ENCODE data around the gene PDE4B.

The PDE4B gene

DNA sequence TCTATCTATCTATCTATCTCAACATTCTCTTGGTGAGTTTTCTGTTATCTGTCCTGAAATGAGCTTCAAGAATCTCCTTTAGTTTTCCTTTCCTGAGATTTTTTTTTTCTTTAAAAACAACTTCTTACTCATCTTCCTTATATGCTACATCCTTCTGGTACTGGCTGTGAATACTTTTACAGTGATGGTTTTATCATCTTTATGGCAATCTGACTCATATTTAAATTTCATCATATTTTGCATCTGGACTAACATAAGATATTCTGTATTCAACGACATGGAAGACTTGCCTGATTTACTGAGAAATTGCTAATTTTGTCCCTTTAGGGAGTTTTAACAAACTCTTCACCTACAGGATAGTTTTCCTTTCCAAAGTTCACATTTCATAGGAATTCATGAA lies 33.0 kb downstream of the PDE4B start:
- DNase-seq (ENCODE audit: low spot score): no peak
- TF ChIP-seq, protein P1, sequence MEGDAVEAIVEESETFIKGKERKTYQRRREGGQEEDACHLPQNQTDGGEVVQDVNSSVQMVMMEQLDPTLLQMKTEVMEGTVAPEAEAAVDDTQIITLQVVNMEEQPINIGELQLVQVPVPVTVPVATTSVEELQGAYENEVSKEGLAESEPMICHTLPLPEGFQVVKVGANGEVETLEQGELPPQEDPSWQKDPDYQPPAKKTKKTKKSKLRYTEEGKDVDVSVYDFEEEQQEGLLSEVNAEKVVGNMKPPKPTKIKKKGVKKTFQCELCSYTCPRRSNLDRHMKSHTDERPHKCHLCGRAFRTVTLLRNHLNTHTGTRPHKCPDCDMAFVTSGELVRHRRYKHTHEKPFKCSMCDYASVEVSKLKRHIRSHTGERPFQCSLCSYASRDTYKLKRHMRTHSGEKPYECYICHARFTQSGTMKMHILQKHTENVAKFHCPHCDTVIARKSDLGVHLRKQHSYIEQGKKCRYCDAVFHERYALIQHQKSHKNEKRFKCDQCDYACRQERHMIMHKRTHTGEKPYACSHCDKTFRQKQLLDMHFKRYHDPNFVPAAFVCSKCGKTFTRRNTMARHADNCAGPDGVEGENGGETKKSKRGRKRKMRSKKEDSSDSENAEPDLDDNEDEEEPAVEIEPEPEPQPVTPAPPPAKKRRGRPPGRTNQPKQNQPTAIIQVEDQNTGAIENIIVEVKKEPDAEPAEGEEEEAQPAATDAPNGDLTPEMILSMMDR (IDR thresholded peaks at IDR 0.05; ENCODE audit: extremely low read depth, missing control alignments): no peak

- TF ChIP-seq, protein P1 (IDR thresholded peaks at IDR 0.05; ENCODE audit: extremely low read depth, missing control alignments): no peak
- DNase-seq (ENCODE audit: low spot score): no peak
Measured at GRCh38 chr1:65826782-65827181, 34.1 kb downstream of the PDE4B start.

DNA sequence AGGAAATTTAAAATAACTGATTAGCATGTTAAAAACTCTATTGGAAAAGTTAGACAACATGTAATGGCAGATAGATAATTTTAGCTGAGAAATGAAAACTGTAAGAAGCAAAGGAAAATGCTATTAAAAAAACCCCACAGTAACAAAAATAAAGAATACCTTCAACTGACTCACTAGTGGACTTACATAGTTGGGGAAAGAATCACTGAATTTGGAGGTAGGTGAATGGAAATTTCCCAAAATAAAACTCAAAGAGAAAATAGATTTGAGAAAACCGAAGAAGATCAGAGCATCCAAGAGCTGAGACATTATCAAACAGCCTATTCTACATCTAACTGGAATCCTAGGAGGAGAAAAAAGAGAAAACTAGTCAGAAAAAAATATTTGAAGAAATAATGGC lies 34.7 kb downstream of the PDE4B start:
- DNase-seq (ENCODE audit: low spot score): no peak
- TF ChIP-seq, protein P1 (IDR thresholded peaks at IDR 0.05; ENCODE audit: extremely low read depth, missing control alignments): no peak

DNA sequence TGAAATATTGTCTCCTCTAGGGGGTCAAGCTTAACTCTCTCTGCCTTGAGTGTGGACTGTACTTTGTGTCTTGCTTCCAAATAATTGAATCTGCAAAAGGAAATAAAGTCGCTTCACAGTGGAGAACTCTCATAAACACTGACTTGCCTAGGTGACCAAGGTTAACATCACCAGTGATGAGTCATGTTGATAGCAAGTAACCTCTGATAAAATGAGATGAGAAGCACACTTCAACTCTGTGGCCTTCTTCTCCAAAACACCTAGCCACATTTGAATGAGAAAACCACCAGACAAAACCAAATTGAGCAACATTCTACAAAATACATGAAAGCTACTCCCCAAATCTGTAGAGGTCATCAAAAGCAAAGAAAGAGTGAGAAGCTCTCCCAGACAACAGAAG lies 37.6 kb downstream of the PDE4B start:
- TF ChIP-seq, protein P1 (IDR thresholded peaks at IDR 0.05; ENCODE audit: extremely low read depth, missing control alignments): no peak
- DNase-seq (ENCODE audit: low spot score): no peak

- DNase-seq (ENCODE audit: low spot score): no peak
- TF ChIP-seq, protein P1 (IDR thresholded peaks at IDR 0.05; ENCODE audit: extremely low read depth, missing control alignments): no peak
Measured at GRCh38 chr1:65832296-65832695, 39.6 kb downstream of the PDE4B start.

DNA sequence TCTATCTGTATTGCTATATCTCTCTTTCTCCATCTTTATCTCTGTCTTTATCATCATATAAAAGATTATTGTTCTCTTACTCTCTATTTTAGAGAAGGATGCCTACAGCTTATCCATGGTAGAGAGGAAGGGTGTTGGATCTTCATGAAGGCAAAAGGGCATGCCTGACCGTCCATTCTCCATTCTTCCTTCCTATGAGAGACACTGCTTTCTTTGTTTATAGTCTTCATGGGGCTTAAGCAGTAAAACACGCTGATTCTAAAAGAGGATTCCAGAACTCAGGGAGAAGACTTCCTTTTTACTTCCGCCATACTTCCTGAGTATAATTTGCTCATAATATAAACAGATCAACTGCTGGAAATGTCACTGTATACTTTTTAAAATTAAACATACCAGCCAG lies 44.0 kb downstream of the PDE4B start:
- no peak for DNase-seq (ENCODE audit: low spot score)
- TF ChIP-seq, protein P1 (IDR thresholded peaks at IDR 0.05; ENCODE audit: extremely low read depth, missing control alignments): no peak

DNA sequence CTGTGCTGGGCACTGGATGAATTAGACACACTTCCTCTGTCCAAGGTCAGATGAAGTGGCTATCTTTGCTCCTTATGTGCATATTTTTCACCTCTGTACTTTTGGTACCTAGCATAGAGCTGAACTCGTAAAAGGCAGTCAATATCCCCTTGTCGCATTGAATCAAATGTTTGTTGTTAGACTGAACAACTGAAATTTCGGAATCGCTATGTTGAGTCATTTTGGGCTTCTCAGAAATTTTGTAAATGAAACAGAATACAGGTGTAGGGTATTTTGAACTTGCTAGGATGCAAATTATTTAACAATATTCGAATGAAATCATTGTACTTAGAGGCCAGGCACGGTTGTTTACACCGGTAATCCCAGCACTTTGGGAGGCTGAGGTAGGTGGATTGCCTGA lies 48.0 kb downstream of the PDE4B start:
- TF ChIP-seq, protein P1 (IDR thresholded peaks at IDR 0.05; ENCODE audit: extremely low read depth, missing control alignments): no peak
- DNase-seq (ENCODE audit: low spot score): no peak

Measured in GM20000 (cell line).